HCT116 (cell line): Measurements from ENCODE around the gene CADPS. TPM values are rescaled to one million over a fixed set of nuclear protein-coding genes. Genes with fewer than 3 reads are reported as not detected.

Experiments
- ATAC-seq: fragments of 200-7000 bp; cut with Tn5 transposase; 2 replicates; pipeline ENCODE4 v1.9.1; 2020; ENCODE audit warnings: mild to moderate bottlenecking, moderate library complexity
- BruUV-seq: library from RNA; stranded (reverse); fragments of 400-500 nt; replicated peaks from 2 replicates; lab custom pipeline; 2021; lab: Mats Ljungman, UMichigan
- CTCF ChIA-PET: fragments of 300-600 bp; sonication (Branson Sonifier 250); formaldehyde crosslinking; loops from one replicate; lab custom pipeline; 2021; ENCODE audit warnings: antibody characterized with exemption; lab: Charles Lee
- POLR2A ChIA-PET: fragments of 300-600, 350-600 bp; sonication (Branson Sonifier 250); formaldehyde crosslinking; loops from one replicate; lab custom pipeline; 2021; ENCODE audit warnings: antibody characterized with exemption; lab: Charles Lee
- RAD21 ChIA-PET, 2 experiments: fragments of 300-600 bp; sonication (Branson Sonifier 250); formaldehyde crosslinking; loops; one replicate each; lab custom pipeline; 2023; ENCODE audit warnings: low total read pairs in 2 of 2; ENCODE audit not compliant: uncharacterized antibody in 2 of 2, unreplicated experiment in 2 of 2, low non-redundant PET in 1 of 2; lab: Charles Lee
- DNase-seq: peaks from one replicate; pipeline ENCODE4 v3.0.0-alpha.2; 2010; ENCODE audit warnings: low read depth, low spot score
- H2AFZ ChIP-seq: fragments of 200-600 bp; shearing (Covaris generic), sonication (generic); 2 replicates; pipeline ENCODE4 v1.6.1; 2017; ENCODE audit warnings: low read depth, mixed run types, mixed read lengths, antibody characterized with exemption, low read length; ENCODE audit not compliant: poor library complexity, severe bottlenecking
- H3K27ac ChIP-seq: 2 replicates; pipeline ENCODE4 v1.5.1; 2012; ENCODE audit warnings: low read depth, low read length
- H3K27me3 ChIP-seq: fragments of 200-600 bp; sonication (generic); 2 replicates; pipeline ENCODE4 v1.6.1; 2016; ENCODE audit warnings: mixed run types, low read length, mixed read lengths; ENCODE audit not compliant: insufficient read depth
- H3K36me3 ChIP-seq, 2 experiments: fragments of 200-500 bp in 1 of 2; fragments of 200-600 bp in 1 of 2; sonication (Bioruptor generic) in 1 of 2; sonication (generic) in 1 of 2; 2 replicates each; pipeline versions ENCODE4 v1.5.1 to v1.6.1; 2014 to 2016; ENCODE audit warnings: low read length in 2 of 2, inconsistent platforms in 1 of 2, mixed read lengths in 1 of 2, mixed run types in 1 of 2; ENCODE audit not compliant: insufficient read depth in 2 of 2, control insufficient read depth in 1 of 2
- H3K4me1 ChIP-seq, 2 experiments: fragments of 200-600 bp in 1 of 2; sonication (generic) in 1 of 2; 2 replicates each; pipeline versions ENCODE4 v1.5.1 to v1.6.1; 2012 to 2017; ENCODE audit warnings: low read length in 2 of 2, inconsistent platforms in 1 of 2, mild to moderate bottlenecking in 1 of 2, mixed read lengths in 1 of 2, mixed run types in 1 of 2, moderate library complexity in 1 of 2; ENCODE audit not compliant: insufficient read depth in 2 of 2, control insufficient read depth in 1 of 2
- H3K4me2 ChIP-seq: fragments of 200-600 bp; sonication (generic); 2 replicates; pipeline ENCODE4 v1.6.1; 2017; ENCODE audit warnings: mixed run types, low read length, mixed read lengths
- H3K4me3 ChIP-seq, 2 experiments: fragments of 200-600 bp in 1 of 2; sonication (generic) in 1 of 2; replicated peaks in 1 of 2; 2 replicates each; pipeline ENCODE4 v1.5.1; 2011 to 2016; ENCODE audit warnings: low read length in 2 of 2, control low read depth in 1 of 2, low read depth in 1 of 2, mild to moderate bottlenecking in 1 of 2, mixed read lengths in 1 of 2, mixed run types in 1 of 2
- H3K79me2 ChIP-seq: fragments of 200-600 bp; sonication (generic); 2 replicates; pipeline ENCODE4 v1.6.1; 2017; ENCODE audit warnings: mild to moderate bottlenecking, mixed run types, low read length, moderate library complexity, mixed read lengths; ENCODE audit not compliant: insufficient read depth
- H3K9ac ChIP-seq: fragments of 200-600 bp; sonication (generic); 2 replicates; pipeline ENCODE4 v1.6.1; 2016; ENCODE audit warnings: low read length, mixed read lengths
- H3K9me2 ChIP-seq: fragments of 200-600 bp; sonication (generic), shearing (Covaris generic); 2 replicates; pipeline ENCODE4 v1.6.1; 2017; ENCODE audit warnings: mixed run types, mild to moderate bottlenecking, moderate library complexity; ENCODE audit not compliant: insufficient read depth
- H3K9me3 ChIP-seq, 2 experiments: fragments of 200-500 bp in 1 of 2; fragments of 200-600 bp in 1 of 2; sonication (Bioruptor generic) in 1 of 2; sonication (generic) in 1 of 2; 2 replicates each; pipeline ENCODE4 v1.6.1; 2014 to 2017; ENCODE audit warnings: low read length in 2 of 2, mixed read lengths in 2 of 2, inconsistent platforms in 1 of 2, low read depth in 1 of 2, mild to moderate bottlenecking in 1 of 2, mixed run types in 1 of 2, moderate library complexity in 1 of 2; ENCODE audit not compliant: control insufficient read depth in 1 of 2, insufficient read depth in 1 of 2
- H4K20me1 ChIP-seq: fragments of 200-600 bp; sonication (generic), shearing (Covaris generic); 2 replicates; pipeline ENCODE4 v1.6.1; 2017; ENCODE audit warnings: mixed run types, mild to moderate bottlenecking, moderate library complexity; ENCODE audit not compliant: insufficient read depth
- CBX3 ChIP-seq: IDR thresholded peaks from 2 replicates; pipeline ENCODE4 v1.6.1; 2012; ENCODE audit warnings: low read depth
- CEBPB ChIP-seq: IDR thresholded peaks from 2 replicates; pipeline ENCODE4 v1.6.1; 2012; ENCODE audit warnings: low read depth
- EGR1 ChIP-seq: IDR thresholded peaks from 2 replicates; pipeline ENCODE4 v1.6.1; 2012; ENCODE audit warnings: low read depth
- ELF1 ChIP-seq: IDR thresholded peaks from 2 replicates; pipeline ENCODE4 v1.6.1; 2012; ENCODE audit warnings: low read depth, borderline replicate concordance
- EZH2 ChIP-seq: fragments of 200-600 bp; sonication (generic); IDR thresholded peaks from 2 replicates; pipeline ENCODE4 v1.6.1; 2017; ENCODE audit warnings: antibody characterized with exemption, mixed run types
- EZH2phosphoT487 ChIP-seq: fragments of 200-600 bp; IDR thresholded peaks from 2 replicates; pipeline ENCODE4 v1.6.1; 2018; ENCODE audit warnings: antibody characterized with exemption, borderline replicate concordance
- JUND ChIP-seq: IDR thresholded peaks from 2 replicates; pipeline ENCODE4 v1.6.1; 2012
- POLR2A ChIP-seq: IDR thresholded peaks from 2 replicates; pipeline ENCODE4 v1.7.0; 2011; ENCODE audit warnings: borderline replicate concordance; ENCODE audit not compliant: insufficient read depth, insufficient read length; ENCODE audit errors: extremely low read depth
- POLR2AphosphoS5 ChIP-seq: IDR thresholded peaks from 2 replicates; pipeline ENCODE4 v1.6.1; 2011; ENCODE audit warnings: mild to moderate bottlenecking, low read depth, low read length, moderate library complexity
- SP1 ChIP-seq: IDR thresholded peaks from 2 replicates; pipeline ENCODE4 v1.6.1; 2012; ENCODE audit warnings: low read depth
- TCF7L2 ChIP-seq: IDR thresholded peaks from 2 replicates; pipeline ENCODE4 v1.7.0; 2011; ENCODE audit warnings: borderline replicate concordance, inconsistent platforms; ENCODE audit not compliant: insufficient read depth, insufficient read length; ENCODE audit errors: extremely low read depth
- ZFX ChIP-seq: fragments of 450-650 bp; IDR thresholded peaks from 2 replicates; pipeline ENCODE4 v1.6.1; 2017
- intact Hi-C: fragments of 100-400 bp; cut with micrococcal nuclease; formaldehyde crosslinking; loops from 2 replicates; pipeline ENCODE4 v1.10.0; 2022
- total RNA-seq: library from RNA; stranded (reverse); gene quantifications from one replicate; pipeline ENCODE4 v1.2.1, GENCODE V29; 2021; ENCODE audit not compliant: unreplicated experiment
- TF ChIP-seq, protein P1 (sequence below): IDR thresholded peaks from 2 replicates; pipeline ENCODE4 v1.6.1; 2011; ENCODE audit warnings: mild to moderate bottlenecking, low read length, moderate library complexity; ENCODE audit not compliant: insufficient replicate concordance; ENCODE audit errors: extremely low read depth
- TF ChIP-seq, protein P2 (sequence below), 3 experiments: fragments of 200-600 bp in 1 of 3; sonication (generic) in 1 of 3; IDR thresholded peaks in 2 of 3; conservative IDR thresholded peaks in 1 of 3; 2 replicates each; pipeline ENCODE4 v1.5.1; 2012 to 2017; ENCODE audit warnings: low read depth in 2 of 3, low read length in 2 of 3, antibody characterized with exemption in 1 of 3, borderline replicate concordance in 1 of 3, control low read depth in 1 of 3, mild to moderate bottlenecking in 1 of 3, mixed read lengths in 1 of 3, mixed run types in 1 of 3, moderate library complexity in 1 of 3; ENCODE audit not compliant: insufficient read depth in 1 of 3
- TF ChIP-seq, protein P3 (sequence below): IDR thresholded peaks from 2 replicates; pipeline ENCODE4 v1.6.1; 2012; ENCODE audit warnings: low read depth
- TF ChIP-seq, protein P4 (sequence below): IDR thresholded peaks from 2 replicates; pipeline ENCODE4 v1.6.1; 2012
- TF ChIP-seq, protein P5 (sequence below): IDR thresholded peaks from 2 replicates; pipeline ENCODE4 v1.6.1; 2012

The CADPS gene
- total RNA-seq, 1 experiment from 2014 or later: not detected

DNA sequence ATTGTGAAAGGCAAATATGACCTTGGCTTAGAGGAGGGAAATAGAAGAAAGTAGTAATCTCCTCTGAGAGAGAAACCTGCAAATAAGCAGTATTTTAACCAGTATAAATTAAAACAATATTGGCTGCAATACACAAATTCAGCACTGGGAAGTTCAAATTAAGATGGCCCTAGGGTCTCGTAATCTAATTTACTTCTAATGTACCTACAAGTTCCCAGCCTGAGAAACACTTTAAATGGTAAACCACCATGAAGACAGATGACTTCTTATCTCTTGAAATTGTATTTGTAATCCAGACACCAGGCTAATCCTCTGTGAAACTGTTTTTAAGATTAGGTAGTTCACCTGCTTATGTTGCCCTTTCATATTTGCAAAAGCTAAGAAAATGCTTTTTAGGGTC lies 199.7 kb downstream of the CADPS start:
- peaks cover 17% of the 10 kb centered on the region for H3K27me3 ChIP-seq
- TF ChIP-seq JUND: no peak
- no peak for TF ChIP-seq SP1
- no peak for TF ChIP-seq EZH2phosphoT487
- TF ChIP-seq, protein P1, sequence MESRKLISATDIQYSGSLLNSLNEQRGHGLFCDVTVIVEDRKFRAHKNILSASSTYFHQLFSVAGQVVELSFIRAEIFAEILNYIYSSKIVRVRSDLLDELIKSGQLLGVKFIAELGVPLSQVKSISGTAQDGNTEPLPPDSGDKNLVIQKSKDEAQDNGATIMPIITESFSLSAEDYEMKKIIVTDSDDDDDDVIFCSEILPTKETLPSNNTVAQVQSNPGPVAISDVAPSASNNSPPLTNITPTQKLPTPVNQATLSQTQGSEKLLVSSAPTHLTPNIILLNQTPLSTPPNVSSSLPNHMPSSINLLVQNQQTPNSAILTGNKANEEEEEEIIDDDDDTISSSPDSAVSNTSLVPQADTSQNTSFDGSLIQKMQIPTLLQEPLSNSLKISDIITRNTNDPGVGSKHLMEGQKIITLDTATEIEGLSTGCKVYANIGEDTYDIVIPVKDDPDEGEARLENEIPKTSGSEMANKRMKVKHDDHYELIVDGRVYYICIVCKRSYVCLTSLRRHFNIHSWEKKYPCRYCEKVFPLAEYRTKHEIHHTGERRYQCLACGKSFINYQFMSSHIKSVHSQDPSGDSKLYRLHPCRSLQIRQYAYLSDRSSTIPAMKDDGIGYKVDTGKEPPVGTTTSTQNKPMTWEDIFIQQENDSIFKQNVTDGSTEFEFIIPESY: no peak
- TF ChIP-seq EZH2: no peak
- TF ChIP-seq, protein P2, sequence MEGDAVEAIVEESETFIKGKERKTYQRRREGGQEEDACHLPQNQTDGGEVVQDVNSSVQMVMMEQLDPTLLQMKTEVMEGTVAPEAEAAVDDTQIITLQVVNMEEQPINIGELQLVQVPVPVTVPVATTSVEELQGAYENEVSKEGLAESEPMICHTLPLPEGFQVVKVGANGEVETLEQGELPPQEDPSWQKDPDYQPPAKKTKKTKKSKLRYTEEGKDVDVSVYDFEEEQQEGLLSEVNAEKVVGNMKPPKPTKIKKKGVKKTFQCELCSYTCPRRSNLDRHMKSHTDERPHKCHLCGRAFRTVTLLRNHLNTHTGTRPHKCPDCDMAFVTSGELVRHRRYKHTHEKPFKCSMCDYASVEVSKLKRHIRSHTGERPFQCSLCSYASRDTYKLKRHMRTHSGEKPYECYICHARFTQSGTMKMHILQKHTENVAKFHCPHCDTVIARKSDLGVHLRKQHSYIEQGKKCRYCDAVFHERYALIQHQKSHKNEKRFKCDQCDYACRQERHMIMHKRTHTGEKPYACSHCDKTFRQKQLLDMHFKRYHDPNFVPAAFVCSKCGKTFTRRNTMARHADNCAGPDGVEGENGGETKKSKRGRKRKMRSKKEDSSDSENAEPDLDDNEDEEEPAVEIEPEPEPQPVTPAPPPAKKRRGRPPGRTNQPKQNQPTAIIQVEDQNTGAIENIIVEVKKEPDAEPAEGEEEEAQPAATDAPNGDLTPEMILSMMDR (IDR thresholded peaks at IDR 0.05 in 2 of 3, conservative IDR thresholded peaks at IDR 0.05 in 1 of 3; ENCODE audit: borderline replicate concordance in 1 of 3, insufficient read depth in 1 of 3, low read depth in 2 of 3, low read length in 2 of 3): no peak
- TF ChIP-seq CBX3: no peak
- TF ChIP-seq ZFX: no peak
- TF ChIP-seq, protein P3, sequence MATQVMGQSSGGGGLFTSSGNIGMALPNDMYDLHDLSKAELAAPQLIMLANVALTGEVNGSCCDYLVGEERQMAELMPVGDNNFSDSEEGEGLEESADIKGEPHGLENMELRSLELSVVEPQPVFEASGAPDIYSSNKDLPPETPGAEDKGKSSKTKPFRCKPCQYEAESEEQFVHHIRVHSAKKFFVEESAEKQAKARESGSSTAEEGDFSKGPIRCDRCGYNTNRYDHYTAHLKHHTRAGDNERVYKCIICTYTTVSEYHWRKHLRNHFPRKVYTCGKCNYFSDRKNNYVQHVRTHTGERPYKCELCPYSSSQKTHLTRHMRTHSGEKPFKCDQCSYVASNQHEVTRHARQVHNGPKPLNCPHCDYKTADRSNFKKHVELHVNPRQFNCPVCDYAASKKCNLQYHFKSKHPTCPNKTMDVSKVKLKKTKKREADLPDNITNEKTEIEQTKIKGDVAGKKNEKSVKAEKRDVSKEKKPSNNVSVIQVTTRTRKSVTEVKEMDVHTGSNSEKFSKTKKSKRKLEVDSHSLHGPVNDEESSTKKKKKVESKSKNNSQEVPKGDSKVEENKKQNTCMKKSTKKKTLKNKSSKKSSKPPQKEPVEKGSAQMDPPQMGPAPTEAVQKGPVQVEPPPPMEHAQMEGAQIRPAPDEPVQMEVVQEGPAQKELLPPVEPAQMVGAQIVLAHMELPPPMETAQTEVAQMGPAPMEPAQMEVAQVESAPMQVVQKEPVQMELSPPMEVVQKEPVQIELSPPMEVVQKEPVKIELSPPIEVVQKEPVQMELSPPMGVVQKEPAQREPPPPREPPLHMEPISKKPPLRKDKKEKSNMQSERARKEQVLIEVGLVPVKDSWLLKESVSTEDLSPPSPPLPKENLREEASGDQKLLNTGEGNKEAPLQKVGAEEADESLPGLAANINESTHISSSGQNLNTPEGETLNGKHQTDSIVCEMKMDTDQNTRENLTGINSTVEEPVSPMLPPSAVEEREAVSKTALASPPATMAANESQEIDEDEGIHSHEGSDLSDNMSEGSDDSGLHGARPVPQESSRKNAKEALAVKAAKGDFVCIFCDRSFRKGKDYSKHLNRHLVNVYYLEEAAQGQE: no peak
- no peak for TF ChIP-seq POLR2A
- TF ChIP-seq, protein P4, sequence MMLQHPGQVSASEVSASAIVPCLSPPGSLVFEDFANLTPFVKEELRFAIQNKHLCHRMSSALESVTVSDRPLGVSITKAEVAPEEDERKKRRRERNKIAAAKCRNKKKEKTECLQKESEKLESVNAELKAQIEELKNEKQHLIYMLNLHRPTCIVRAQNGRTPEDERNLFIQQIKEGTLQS: no peak
- TF ChIP-seq POLR2AphosphoS5: no peak
- TF ChIP-seq TCF7L2: no peak
- TF ChIP-seq CEBPB: no peak
- no peak for TF ChIP-seq EGR1
- TF ChIP-seq, protein P5, sequence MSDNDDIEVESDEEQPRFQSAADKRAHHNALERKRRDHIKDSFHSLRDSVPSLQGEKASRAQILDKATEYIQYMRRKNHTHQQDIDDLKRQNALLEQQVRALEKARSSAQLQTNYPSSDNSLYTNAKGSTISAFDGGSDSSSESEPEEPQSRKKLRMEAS: no peak
- TF ChIP-seq ELF1: no peak
- TF ChIP-seq, all 23 proteins: peak for 0
- H3K9me3 ChIP-seq: no peaks in the 10 kb centered on the region
- H2AFZ ChIP-seq: no peak overlapping the region
- ChIA-PET POLR2A (no interaction called here), CTCF (no interaction called here), RAD21 (no interaction called here)
- no peaks in the 10 kb centered on the region for H3K79me2 ChIP-seq
- DNase-seq (no peak), ATAC-seq (no peak)
- H3K9ac ChIP-seq: no peak overlapping the region
- no peak overlapping the region for H3K4me3 ChIP-seq
- H3K27ac ChIP-seq: no peak overlapping the region
- intact Hi-C loops: no loop called here
- H3K9me2 ChIP-seq: no peaks in the 10 kb centered on the region
- no peaks in the 10 kb centered on the region for H3K36me3 ChIP-seq
- no peaks in the 10 kb centered on the region for H3K4me1 ChIP-seq
- BruUV-seq: no TSS peak
- no peak overlapping the region for H3K4me2 ChIP-seq
- no peaks in the 10 kb centered on the region for H4K20me1 ChIP-seq
